Naive B cell (primary cell): ENCODE measurements around the gene PSMG2. TPM values are rescaled to one million over a fixed set of nuclear protein-coding genes. Genes with fewer than 3 reads are reported as not detected.

Source experiments
- polyA plus RNA-seq, 6 donors: library from polyadenylated mRNA; unstranded; fragments of 300-500 nt; fragmentation: Illumina TruSeq; gene quantifications; one replicate each; pipeline ENCODE4 v1.2.3, GENCODE V29; 2021; ENCODE audit warnings: low read depth in 6 of 6

PSMG2 gene
- polyA plus RNA-seq, 6 donors from 2014 or later: 62.4 to 124 (median 102) TPM

Other genes starting within 250 kb of the PSMG2 start
- not detected for gene SPIRE1, start 44.9 kb upstream of the PSMG2 start, polyA plus RNA-seq
- 1 to 10 TPM; 5.8 to 7.5 (median 6.8) TPM for gene CEP76, start 319 bp upstream of the PSMG2 start, polyA plus RNA-seq
- 100 to 1,000 TPM in 2 of 6 donors, 10 to 100 TPM in 4; 84.6 to 112 (median 99.1) TPM for gene PTPN2, start 181.2 kb downstream of the PSMG2 start, polyA plus RNA-seq
- gene SEH1L, start 245.0 kb downstream of the PSMG2 start, polyA plus RNA-seq: 10 to 100 TPM; 24.6 to 50.5 (median 39.6) TPM